Activated T-cell treated with anti-CD3 and anti-CD28 coated beads for 24 hours (primary cell): ENCODE results near the gene TRPT1.
A peak's percentile ranks its signal among the peaks of the same experiment; 100 is the strongest.

Experiments used
- DNase-seq: peaks from one replicate; pipeline ENCODE4 v3.0.0-alpha.2; 2020; ENCODE audit warnings: low read depth

TRPT1 gene

DNA sequence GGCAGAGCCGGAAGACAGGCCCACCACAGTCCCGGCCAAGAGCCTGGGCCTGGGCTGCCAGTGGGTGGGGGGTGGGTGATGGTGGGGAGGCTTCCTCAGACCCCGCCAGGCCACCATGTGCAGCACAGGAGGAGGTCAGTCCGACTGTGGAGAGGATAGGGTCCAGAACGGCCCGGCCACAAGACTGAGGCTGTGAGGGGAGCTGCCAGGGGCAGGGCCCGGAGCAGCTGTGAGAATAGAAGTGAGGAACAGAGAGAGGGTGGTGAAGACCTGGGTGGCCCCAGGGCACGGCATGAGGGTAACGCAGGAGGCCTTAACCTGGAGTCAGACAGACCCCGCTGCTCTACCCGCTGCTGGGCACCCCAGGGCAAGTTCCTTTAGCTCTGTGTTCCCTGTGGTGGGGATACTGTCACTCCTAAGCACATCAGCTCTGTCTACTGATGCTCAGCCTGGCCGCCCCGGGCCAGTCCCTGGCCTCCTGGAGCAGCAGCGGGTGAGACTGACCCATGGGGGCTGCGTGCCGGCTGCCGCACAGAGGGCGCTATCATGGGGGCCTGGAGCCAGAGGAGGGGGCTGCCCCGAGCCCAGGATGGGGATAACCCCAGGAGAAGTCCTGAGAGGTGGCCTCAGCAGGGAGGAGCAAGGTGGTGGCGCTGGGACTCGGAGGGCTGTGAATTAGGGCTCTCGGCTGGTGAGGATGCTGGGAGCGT is 17.7 kb downstream of the TRPT1 start:
- no peak for DNase-seq

DNA sequence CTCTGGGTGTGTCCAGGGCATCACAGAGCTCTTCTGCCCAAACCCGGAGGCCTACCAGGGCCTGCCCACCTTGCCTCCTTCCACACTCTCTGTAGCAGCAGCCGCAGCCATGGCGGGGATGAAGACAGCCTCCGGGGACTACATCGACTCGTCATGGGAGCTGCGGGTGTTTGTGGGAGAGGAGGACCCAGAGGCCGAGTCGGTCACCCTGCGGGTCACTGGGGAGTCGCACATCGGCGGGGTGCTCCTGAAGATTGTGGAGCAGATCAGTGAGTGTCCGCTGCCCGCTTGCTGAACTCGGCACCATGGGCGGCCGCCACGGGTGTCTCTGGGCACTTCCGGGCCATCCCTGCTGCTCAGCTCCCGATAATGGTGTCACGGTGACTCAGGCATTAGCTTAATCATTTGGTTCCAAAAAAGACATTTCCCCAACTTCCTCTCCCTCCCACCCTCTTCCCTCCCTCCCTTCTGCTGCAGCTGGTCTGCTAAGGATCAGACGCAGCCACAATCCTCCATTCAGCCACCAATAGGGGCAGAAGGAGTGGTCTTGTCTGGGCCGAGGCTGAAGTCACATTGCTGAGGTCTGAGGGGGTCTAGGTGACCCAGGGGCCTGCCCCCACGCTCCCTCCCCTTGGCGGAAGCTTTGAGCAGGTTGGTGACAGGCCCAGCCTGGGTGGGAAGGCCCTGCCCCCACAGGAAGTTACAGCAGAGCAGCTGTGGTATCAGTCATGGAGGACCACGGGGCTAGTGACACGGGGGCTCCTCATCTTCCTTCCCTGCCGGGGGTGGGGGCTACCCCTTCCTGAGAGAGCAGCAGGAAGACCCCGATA is 18.5 kb downstream of the TRPT1 start:
- DNase-seq, result peak; percentile 75

DNA sequence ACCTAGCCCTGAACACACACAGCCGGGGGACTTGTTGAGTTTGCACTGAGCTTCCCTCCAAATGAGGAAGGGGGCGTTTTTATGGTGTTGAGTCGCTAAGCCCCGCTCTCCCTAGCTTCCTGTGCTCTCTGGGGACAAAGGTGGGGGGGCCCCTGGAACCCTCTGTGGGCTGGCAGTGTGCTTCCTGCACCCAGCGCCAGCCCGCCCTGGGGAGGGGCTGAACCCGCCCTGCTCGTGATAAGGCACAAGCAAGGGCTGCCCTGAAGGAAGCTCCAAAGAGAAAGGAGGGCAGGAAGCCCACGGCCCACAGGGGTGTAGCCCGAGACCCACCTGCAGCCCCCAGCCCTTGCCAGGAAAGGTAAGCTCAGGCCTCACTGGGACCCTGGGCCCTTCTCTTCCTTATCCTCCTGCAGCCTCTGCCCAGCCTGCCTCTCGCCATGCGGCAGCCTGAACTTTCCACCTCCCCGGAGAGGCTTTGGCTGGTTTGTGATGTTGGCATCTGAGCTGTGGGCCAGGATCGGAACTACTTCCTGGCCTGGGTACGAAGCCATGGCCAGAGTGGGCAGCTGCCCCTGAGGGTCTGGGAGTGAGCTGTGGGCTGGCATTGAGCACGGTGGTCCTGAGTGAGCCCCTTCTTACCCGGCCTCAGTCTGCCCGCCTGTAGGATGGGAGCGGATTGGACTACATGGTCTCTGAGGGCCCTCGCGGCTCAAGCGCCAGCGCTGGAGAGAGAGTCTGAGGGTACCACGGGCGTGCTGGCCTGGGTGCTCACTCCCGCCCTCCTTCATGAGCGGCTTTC is 19.3 kb downstream of the TRPT1 start, which contains the start of gene FERMT3:
TSS of gene FERMT3 (plus strand) at position 265 of the 799 bp plus-strand sequence. CDS start 644 bp downstream, outside the sequence.
- peak; percentile 72 for DNase-seq

DNA sequence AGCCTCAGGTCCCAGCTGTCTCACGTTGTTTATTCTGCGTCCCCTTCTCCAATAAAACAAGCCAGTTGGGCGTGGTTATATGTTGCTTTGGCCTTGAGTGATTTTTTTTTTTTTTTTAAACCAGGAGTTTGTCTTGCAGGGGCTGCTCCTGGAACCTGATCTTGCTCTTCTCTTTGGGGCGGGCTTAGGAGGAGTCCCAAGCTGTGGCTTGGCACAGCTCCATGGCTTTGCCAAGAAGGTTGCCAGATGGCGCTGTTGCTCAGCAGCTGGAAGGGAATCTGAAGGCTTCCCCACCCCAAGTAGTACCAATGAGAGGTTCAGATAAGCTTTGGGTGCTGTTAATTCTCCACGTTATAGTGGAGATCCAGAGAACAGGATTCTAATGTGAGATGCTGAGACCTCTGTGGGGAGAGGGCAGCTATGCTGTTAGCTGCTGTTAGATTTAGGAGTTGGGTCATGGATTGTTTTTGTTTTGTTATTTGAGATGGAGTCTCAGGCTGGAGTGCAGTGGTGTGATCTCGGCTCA is 21.5 kb downstream of the TRPT1 start:
- peak; percentile 64 for DNase-seq

DNA sequence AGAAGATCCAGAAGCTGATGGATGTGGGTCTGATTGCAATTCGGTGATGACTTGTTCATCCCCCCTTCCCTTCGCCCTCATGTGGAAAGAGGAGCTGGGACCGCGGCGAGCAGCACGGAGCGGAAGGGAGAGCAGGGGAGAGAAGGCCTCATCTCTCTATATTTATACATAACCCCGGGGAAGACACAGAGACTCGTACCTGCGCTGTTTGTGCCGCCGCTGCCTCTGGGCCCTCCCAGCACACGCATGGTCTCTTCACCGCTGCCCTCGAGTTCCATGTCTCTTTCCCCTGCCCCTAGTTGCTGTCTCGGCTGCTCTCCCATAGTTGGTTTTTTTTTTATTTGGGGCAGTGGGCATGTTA is 21.9 kb downstream of the TRPT1 start:
- no peak for DNase-seq

DNA sequence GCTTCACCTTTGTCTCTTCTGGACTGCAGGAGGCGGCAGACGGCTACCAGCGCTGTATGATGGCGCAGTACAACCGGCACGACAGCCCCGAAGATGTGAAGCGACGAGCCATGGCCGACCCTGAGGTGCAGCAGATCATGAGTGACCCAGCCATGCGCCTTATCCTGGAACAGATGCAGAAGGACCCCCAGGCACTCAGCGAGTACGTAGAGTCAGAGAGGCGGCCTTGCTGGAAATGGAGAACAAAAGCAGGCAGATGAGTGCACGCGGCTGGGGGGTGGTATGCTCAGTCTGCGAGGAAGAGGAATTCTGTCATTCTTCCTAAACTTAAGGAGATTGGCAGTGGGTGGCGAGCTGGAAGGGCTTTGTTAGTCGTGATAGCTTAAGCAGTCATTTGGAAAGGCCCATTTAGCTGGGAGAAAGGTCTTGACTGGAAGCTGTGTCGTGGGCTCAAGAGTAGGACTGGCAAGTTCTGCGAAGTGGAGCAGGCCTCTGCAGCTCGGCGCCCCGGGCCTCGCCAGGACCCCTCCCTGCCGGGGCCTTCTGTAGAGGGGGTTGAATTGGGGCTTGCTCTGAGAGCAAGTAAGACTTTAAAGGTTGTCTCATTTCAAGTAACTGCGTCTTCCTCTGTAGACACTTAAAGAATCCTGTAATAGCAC is 22.4 kb downstream of the TRPT1 start:
- DNase-seq, result no peak

DNA sequence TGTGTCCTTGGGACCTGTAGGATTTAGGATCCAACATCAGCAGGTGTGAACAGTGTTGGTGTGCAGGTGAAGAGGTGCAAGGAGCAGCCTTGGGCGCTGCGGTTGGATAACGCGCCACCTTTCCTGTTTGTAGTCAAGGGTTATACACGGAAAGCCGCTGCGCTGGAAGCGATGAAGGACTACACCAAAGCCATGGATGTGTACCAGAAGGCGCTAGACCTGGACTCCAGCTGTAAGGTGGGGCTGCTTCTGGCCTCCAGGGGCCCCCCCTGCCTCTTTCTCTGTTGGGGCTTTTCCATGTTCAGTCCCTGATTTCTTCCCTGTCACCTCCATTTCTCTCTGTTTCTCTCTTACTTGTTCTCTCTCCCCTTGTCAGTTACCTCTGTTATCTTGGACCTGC is 23.0 kb downstream of the TRPT1 start:
- DNase-seq, result no peak

DNA sequence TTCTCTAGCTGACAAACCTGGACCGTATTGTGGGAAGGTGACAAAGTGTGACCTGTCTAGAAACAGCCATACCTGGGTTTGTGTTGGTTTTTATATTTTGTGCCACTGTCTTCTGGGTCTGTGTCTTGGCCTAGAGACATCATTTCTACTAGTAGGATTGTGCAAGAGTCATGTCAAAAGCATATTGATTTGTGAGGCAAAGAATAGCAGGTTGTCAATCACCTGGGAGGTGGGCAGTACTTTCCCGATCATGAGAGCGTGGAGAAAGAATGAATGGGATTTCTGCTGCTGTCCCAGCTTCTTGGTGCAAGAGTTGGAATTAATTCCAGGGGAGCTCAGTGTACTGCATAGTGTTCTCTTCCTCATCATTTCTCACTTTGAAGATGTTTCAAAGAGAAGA is 24.4 kb downstream of the TRPT1 start:
- DNase-seq, result no peak

DNA sequence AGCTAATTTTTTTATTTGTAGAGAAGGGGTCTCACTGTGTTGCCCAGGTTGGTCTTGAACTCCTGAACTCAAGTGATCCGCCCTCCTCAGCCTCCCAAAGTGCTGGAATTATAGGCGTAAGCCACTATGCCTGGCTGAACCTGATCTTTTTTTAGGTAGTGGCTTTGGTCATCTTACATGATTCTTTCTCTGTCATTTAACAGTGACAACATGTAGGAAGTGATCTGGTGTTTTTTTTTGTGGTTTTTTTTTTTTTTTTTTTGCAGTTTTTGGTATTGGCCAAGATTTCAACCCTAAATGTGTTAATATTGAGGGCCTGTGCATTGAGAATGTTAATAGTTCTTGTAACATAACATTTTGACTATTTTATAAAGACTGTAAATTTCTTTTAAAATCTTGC is 27.5 kb downstream of the TRPT1 start:
- no peak for DNase-seq

DNA sequence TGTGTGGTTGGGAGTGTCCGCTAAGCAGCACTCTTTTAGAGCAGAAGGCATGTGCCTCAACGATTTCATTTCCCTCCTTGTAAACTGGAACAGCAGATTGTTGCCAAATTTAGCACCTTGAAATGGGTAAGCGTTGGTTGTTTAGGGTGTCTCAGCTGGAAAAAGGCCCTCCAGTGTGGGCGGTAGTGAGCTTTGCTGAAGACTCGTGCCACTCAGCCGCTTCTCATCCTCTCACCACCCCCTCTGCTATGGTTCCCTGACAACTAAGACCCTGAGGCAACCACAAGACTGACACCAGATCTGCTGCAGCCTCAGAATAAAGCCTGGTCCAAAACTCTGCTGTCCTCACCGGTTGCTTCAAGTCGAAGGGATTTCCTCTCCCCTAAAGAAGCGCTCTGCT is 29.4 kb downstream of the TRPT1 start:
- no peak for DNase-seq

DNA sequence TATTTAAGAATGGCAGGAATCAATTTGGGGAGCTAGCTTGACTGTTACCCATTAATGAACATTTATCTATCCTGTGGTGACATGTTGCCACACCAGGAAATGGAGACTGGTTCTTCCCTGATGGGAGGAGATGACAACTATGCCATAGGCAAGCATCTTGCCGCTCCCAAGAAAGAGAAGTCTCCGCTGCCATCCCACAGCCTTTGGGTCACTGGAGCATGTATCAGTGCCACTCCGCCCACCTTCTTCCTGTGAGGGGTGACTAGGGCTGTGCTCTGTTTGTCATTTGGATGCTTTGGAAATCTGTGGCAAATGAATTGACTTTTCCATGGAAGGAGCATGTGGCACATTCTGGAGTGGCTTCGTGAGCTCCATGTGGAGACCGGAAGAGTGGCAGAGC is 33.6 kb downstream of the TRPT1 start:
- DNase-seq, result no peak

DNA sequence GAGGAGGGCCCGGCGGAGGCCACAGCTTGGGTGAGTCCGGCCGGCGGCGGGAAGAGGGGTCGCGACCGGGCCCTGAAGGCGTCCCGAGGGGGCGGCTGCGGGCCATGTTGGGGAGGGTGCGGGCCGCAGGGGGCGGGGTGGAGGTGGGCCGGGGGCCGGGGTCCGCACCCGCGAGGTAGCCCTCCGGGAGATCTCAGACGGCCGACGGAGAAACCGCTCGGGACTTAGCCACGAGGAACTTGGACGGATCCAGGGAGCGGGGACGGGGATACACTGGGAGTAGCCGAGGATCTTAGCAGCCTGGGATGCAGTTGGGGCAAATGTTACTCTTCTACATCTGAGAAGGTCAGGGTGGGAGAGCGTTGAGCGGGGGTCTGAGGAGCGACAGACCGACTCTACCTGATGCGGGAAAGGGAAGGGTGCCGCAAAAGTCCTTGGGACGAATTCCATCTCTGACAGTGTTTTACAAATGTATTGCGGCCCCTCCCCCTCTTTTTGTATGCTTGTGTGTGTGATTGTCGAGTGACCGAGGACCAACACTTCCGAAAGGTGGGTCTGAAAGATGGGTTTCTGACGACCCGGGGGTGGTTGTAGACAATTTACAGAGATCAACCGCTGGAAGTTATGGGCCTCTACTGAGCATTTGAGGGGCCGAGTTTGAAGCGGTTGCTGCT is 39.4 kb downstream of the TRPT1 start:
- peak; percentile 26 for DNase-seq

DNA sequence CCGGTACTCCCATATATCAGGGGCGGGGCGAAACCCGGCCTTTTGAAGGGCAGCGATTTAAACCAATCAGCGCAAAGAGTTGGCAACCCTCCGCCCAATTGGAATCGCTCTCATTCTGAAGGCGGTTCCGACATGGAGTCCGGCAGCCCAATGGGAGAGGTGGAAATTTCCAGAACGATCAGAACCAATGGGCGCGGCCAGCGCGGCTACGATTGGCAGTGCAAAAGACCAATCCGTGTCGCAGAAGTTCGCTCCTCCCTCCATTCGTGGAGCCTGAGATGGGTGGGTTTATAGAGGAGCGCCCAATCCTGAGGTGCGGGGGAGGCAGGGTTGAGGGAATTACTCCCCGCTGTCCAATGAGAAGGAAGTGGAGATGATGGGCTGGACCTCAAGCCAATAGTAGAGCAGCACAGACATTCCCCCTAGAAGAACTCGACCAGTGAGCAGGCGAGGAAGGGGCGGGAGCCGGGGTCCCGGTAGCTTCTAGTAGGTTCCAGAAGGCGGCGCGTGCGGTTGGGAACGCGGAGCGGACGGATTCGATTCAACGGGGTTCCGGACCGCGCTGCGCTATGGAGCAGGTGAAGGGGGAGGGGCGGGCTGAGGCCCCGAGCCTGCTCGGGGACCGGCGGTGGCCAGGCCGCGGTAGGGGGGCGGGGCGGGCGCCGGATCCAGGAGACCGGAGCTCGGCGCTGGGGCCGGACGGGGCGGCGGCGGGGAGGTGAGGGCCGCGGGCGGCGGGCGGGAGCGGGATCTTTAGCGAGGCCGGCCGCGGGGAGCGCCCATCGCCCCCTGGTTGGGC is 40.1 kb downstream of the TRPT1 start, which contains the start of gene STIP1:
TSS of gene STIP1 (plus strand) at position 479 of the 799 bp plus-strand sequence. CDS start at position 570, 91 bp downstream.
- DNase-seq, result peak; percentile 98

DNA sequence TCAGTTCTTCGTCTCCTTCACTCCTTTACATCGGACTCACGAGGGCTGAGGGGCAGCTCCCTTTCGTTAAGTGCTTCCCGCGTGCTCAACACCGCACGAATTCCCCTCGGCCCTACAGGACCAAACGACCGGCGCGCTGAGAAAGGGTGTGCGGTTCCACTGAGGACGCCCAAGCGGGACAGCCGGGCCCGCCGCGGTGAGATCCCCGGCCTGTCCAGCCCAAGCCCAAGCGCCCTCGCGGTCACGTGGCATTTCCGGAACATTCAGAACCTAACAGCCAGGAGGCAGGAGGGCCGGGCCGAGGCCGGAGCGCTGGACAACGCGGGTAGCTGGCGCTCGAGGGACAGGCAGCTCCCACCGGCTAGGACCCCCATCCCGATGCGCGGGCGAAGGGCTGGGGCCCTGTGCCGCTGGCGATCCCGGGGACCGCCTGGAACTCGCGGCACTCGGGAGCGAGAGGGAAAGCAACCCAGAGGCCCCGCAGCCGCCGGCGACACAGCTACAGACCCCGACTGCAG is 40.8 kb downstream of the TRPT1 start:
- no peak for DNase-seq

DNA sequence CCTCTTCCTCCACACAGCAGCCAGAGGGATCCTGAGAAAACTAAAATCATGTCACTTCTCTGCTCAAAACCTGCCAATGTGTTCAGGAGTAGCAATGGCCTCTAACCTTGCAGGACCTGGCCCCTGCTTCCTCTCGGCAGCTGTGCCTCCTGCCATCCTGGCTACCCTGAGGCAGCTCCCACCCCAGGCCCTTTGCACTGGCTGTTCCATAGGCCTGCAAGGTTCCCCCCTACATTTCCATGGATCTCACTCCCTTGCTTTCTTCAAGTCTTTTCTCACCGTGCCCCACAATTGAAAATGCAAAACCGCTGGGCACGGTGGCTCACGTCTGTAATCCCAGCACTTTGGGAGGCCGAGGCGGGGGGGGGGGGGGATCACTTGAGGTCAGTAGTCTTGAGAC is 42.1 kb downstream of the TRPT1 start:
- DNase-seq, result no peak

DNA sequence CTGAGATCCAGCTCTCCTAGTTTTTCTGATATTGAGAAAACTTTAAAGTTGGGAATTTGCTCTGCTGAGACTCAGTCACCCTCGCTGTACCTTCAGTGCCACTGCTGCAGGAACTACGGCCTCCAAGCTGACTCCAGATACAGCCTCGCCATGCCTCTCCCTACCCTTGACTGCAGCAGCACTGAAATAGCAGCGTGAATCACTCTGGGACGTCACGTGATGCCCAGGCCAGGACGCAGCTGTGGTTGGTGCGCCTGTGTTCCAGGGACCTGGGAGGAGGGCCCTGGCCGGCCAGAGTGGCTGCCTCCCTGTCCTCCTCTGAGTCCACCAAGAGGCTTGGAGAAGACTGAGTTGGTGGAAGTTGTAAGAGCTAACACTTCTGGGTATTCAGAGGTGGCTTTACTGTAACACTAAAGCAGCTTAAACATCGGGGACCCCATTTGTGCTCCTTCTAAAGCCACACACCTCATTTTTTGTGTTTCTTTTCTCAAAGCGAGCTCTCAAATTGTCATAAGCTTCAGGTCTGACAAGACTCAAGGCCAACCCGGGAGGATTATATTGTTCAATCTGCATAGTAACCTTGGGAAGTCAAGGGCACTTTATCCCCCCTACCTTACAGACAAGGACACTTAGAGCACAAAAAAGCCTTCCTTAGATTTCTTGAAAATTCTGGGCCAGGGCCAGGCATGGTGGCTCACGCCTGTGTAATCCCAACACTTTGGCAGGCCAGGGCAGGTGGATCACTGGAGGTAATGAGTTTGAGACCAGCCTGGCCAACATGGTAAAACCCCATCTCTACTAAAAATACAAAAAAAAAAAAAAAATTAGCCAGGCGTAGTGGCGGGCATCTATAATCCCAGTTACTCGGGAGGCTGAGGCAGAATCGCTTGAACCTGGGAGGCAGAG is 44.2 kb downstream of the TRPT1 start:
- peak; percentile 43 for DNase-seq

DNA sequence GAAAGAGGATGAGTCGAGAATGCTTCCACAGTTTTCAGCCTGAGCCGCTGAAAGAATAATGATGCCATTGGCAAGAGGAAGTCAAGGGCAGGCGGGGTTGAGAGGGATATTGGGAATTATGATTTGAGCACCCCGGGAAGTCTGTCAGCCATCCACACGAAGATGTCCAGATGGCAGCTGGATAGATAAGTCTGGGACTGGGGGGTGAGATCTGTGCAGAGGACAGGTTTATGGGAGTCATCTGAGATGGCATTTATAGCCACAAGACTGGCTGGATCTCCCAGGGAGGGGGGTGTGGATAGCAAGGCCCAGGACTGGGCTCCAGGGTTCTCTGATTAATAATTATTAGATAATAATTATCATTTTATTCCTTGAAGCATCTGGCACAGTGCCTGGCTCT is 45.1 kb downstream of the TRPT1 start:
- no peak for DNase-seq

DNA sequence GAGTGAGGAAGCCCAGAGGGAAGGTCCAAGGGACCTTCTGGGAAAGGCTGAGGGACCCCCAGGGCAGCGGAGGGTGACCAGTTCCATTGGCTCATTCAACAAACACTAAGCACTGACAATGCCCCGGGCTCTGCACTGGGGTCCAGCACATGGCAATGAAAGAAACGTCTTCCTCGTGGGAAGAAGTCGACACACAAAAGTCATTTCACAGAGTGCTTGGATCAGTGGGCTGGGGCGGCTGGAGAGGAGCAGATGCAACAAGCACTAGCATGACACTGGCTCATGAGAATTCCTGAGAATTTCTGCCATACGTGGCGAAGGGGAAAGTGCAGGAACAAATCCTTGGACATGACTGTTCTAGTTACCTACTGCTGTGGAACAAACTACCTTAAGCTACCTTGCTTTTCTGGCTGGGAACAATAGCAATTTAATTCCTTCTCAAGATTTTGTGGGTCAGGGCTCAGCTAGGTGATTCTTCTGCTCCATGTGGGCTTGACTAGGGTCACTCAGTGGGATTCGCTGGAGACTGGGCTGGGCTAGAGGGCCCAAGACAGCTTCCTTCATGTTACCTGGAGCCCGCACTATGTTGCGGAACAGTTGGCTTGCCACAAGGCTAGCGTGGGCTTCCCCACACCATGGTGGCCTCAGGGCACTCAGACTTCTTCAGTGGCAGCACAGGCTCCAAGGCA is 46.9 kb downstream of the TRPT1 start:
- no peak for DNase-seq
